D721Med (cell line): ENCODE results near the gene GALNT2.

Experiments used
- DNase-seq: peaks from one replicate; pipeline ENCODE4 v3.0.0; 2011; ENCODE audit warnings: low spot score; ENCODE audit not compliant: insufficient read length
- FAIRE-seq: peaks from 2 replicates; lab custom pipeline; 2011; peaks lifted over from hg19 to GRCh38; lab: Jason Lieb, UNC
- TF ChIP-seq, protein P1 (sequence below): IDR thresholded peaks from 2 replicates; pipeline ENCODE4 v1.5.1; 2012; ENCODE audit warnings: mild to moderate bottlenecking, control low read depth; ENCODE audit not compliant: insufficient read depth; ENCODE audit errors: missing control alignments

Gene GALNT2

DNA sequence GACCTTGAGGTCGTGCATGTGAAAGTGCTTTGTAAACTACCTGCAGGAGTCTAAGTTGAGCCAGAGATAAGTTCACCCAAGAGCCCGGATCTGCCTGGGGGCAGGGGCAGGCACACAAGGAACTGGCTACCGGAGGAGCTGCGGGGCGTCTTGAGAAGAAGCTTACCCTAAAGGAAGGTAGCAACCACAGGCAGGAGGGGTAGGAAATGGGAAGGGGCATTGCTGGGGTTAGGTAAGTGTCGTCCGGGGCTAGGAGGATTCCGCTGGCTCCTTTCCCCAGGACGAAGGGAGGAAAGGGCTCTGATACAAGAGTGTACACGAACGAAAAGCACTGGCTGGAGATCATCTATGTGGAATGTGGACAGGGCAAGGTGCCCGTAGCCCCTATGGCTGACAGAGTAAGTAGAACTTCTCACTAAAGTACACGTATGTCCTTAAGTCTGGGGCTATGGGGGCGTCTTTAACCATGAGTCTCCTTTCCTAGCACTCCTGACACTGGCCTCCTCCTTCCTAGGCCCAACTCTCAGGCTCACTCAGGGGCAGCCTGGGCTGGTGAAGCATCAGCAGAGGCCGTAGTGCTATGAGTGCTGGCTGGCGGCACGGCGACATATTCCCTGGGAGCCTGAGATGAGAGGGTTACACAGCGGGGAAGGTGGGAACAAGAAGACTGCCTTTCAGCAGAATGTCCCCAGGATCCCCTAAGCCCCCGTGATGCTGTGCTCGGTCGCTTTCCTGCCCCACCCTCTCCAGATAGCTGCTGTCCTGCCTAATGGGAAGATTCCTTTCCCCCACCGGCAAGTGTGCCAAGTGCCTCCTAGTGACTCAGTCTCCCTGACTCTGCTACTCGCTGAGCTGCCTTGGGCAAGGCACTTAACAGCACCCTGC, 9.1 kb upstream of the GALNT2 start:
- DNase-seq, result no peak
- no peak for FAIRE-seq
- TF ChIP-seq, protein P1, sequence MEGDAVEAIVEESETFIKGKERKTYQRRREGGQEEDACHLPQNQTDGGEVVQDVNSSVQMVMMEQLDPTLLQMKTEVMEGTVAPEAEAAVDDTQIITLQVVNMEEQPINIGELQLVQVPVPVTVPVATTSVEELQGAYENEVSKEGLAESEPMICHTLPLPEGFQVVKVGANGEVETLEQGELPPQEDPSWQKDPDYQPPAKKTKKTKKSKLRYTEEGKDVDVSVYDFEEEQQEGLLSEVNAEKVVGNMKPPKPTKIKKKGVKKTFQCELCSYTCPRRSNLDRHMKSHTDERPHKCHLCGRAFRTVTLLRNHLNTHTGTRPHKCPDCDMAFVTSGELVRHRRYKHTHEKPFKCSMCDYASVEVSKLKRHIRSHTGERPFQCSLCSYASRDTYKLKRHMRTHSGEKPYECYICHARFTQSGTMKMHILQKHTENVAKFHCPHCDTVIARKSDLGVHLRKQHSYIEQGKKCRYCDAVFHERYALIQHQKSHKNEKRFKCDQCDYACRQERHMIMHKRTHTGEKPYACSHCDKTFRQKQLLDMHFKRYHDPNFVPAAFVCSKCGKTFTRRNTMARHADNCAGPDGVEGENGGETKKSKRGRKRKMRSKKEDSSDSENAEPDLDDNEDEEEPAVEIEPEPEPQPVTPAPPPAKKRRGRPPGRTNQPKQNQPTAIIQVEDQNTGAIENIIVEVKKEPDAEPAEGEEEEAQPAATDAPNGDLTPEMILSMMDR, result no peak

DNA sequence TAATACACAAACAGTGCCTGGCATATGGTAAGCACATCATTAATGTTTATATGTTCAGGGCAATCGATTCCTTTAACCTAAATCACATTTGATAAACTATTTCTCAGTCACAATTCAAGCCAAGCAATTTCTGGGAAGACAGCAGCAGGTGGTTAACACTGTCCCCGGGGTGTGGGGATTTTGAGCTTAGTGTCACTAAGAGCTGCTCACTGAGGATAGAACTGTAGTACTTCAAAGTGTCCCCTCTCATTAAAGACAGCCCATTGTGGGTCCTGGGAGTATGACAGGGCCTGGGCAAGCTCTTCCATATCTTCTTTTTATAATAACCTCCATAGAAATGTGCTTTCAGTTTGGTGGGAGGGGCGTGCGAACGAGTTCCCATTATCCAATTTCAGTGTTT, 8.4 kb upstream of the GALNT2 start:
- TF ChIP-seq, protein P1, result no peak
- DNase-seq, result peak; percentile 58
- peak; percentile 90 for FAIRE-seq

DNA sequence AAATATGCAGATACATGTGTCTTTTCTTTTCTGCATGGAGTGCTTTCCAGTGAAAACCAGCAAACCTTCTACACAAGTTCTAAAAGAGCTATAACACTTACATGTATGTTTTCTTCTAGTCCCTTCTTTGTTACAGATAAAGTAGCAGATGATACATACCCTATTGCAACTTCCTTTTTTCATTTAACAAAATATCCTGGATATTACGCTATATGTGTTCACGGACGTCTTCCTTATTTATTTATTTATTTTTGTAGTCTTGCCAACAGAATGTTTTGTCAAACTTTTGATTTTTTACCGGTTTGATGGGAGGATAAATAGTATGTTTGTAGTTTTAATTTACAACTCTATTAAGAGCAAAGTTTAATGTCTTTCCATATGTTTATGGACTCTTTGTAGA, 5.2 kb upstream of the GALNT2 start:
- no peak for DNase-seq
- TF ChIP-seq, protein P1, result no peak
- peak; percentile 85 for FAIRE-seq

DNA sequence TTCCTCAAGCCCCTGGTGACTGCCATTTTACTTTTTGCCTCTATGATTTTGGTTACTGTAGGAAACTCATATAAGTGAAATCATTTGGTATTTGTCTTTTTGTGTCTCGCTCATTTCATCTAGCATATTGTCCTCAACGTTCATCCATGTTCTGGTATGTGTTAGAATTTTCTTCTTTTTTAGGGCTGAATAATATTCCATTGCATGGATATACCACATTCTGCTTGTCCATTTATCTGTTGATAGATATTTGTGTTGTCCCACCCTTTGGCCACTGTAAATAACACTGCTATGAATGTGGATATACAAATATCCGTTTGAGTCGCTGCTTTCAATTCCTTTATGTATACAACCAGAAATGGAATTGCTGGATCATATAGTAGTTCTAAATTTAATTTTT, 4.5 kb upstream of the GALNT2 start:
- DNase-seq, result no peak
- peak; percentile 92 for FAIRE-seq
- TF ChIP-seq, protein P1, result no peak

DNA sequence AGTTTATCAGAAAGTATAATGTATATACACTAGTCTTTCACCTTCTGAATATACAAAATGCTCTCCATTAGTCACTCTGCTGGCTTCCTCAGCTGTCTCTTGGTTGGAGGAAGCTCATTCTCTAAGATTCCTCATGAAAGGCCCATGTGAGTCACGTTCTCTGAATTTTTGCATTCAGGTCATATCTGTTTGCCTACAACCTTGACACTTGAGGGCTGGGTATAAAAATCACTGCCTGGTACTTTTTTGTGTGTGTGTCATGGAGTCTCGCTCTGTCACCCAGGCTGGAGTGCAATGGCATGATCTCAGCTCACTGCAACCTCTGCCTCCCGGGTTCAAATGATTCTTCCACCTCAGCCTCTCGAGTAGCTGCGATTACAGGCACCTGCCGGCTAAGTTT, 2.8 kb upstream of the GALNT2 start:
- TF ChIP-seq, protein P1, result no peak
- no peak for FAIRE-seq
- DNase-seq, result no peak

DNA sequence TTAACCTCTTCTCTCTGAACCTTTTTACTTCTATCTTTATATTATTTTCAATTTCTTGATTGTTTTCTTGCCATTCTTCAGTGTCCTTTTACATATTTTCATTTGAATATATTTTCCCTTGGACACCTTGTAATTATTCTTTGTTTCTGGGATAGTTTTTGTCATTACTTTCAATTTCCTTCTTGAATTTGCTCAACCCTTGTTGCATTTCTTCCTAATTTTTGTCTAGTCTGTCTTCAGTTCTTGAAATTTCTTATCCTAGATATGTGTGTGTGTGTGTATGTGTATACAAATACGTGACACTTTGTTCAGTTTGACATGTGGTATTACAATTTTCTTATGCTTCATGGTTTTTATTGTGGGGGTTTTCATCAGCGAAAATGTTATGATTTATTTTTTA, 1.9 kb upstream of the GALNT2 start:
- no peak for DNase-seq
- FAIRE-seq, result no peak
- TF ChIP-seq, protein P1, result no peak

DNA sequence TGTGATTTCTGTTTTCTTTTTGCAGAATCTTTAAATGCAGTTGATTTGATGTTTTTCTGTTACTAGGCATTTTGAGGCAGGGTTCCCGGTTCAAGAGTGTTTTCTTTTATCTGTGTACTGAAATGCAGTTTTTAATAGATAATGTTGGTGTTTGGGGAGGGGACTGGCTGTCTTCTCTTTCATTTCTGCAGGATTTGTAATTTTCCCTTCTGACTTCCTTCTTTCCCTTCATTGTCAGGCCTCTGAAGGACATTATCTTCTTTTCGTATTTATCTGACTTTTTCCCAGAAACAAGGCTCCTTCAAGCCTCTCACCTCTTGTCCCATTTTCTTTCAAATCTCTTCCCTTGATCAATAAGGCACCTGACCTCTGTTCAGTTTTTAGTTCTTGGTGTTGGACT, 1.5 kb upstream of the GALNT2 start:
- DNase-seq, result no peak
- peak; percentile 80 for FAIRE-seq
- TF ChIP-seq, protein P1, result no peak
